Common myeloid progenitor, CD34-positive (primary cell): Measurements from ENCODE around the gene CHRNB4.
"Not testable (repeated sequence)": the region's sequence is repeated elsewhere in the genome, so short reads cannot be mapped to it uniquely, and the experiment has no call there.

Experiments used
- CTCF ChIA-PET: fragments of 350-600 bp; sonication (Branson Sonifier 250); formaldehyde crosslinking; loops from one replicate; lab custom pipeline; 2021; ENCODE audit warnings: antibody characterized with exemption; lab: Charles Lee
- POLR2A ChIA-PET: fragments of 350-600 bp; sonication (Branson Sonifier 250); formaldehyde crosslinking; loops from one replicate; lab custom pipeline; 2021; ENCODE audit warnings: antibody characterized with exemption; lab: Charles Lee
- DNase-seq, 3 donors: peaks; one replicate each; pipeline versions ENCODE4 v3.0.0 to v3.0.0-alpha.2; 2013
- H3K27ac ChIP-seq, 2 experiments: 1 replicate in 1 of 2; 2 replicates in 1 of 2; pipeline ENCODE4 v1.7.0; 2013; ENCODE audit warnings: inconsistent platforms in 2 of 2, low read length in 2 of 2, mild to moderate bottlenecking in 2 of 2, low read depth in 1 of 2, moderate library complexity in 1 of 2; ENCODE audit not compliant: severe bottlenecking in 2 of 2, insufficient read depth in 1 of 2, poor library complexity in 1 of 2
- H3K27me3 ChIP-seq, 5 experiments: replicated peaks in 2 of 5; 1 replicate in 3 of 5; 2 replicates in 2 of 5; pipeline versions ENCODE4 v1.6.1 to v1.7.0; 2013; ENCODE audit warnings: low read length in 4 of 5, mild to moderate bottlenecking in 2 of 5, moderate library complexity in 2 of 5, inconsistent platforms in 1 of 5; ENCODE audit not compliant: insufficient read depth in 5 of 5, control insufficient read depth in 4 of 5
- H3K36me3 ChIP-seq, 4 experiments: 1 replicate in 2 of 4; 2 replicates in 2 of 4; pipeline versions ENCODE4 v1.6.1 to v1.7.0; 2013; ENCODE audit warnings: low read length in 3 of 4, control low read depth in 1 of 4, mild to moderate bottlenecking in 1 of 4; ENCODE audit not compliant: control insufficient read depth in 4 of 4, insufficient read depth in 4 of 4
- H3K4me1 ChIP-seq, 4 experiments: 1 replicate in 3 of 4; 2 replicates in 1 of 4; pipeline versions ENCODE4 v1.6.1 to v1.7.1; 2013; ENCODE audit warnings: low read length in 3 of 4, mild to moderate bottlenecking in 3 of 4, control low read depth in 1 of 4, inconsistent platforms in 1 of 4, moderate library complexity in 1 of 4; ENCODE audit not compliant: control insufficient read depth in 4 of 4, insufficient read depth in 4 of 4; ENCODE audit errors: control extremely low read depth in 1 of 4
- H3K4me3 ChIP-seq, 7 experiments: 1 replicate in 4 of 7; 2 replicates in 3 of 7; pipeline versions ENCODE4 v1.5.1 to v1.7.0; 2013; ENCODE audit warnings: mild to moderate bottlenecking in 7 of 7, low read length in 6 of 7, moderate library complexity in 6 of 7, inconsistent platforms in 2 of 7, low read depth in 2 of 7, control low read depth in 1 of 7; ENCODE audit not compliant: insufficient read depth in 4 of 7, control insufficient read depth in 1 of 7; ENCODE audit errors: extremely low read depth in 1 of 7
- H3K9me3 ChIP-seq, 5 experiments: 1 replicate in 4 of 5; 2 replicates in 1 of 5; pipeline versions ENCODE4 v1.6.1 to v1.7.1; 2013; ENCODE audit warnings: low read length in 4 of 5, mild to moderate bottlenecking in 2 of 5, inconsistent platforms in 1 of 5, low read depth in 1 of 5, moderate library complexity in 1 of 5; ENCODE audit not compliant: control insufficient read depth in 4 of 5, insufficient read depth in 2 of 5; ENCODE audit errors: control extremely low read depth in 1 of 5
- WGBS: methylation state at CpG from one replicate; pipeline ENCODE4 v1.1.5; 2013; ENCODE audit not compliant: insufficient coverage; 5-methylcytosine and 5-hydroxymethylcytosine counted together

The CHRNB4 gene

DNA sequence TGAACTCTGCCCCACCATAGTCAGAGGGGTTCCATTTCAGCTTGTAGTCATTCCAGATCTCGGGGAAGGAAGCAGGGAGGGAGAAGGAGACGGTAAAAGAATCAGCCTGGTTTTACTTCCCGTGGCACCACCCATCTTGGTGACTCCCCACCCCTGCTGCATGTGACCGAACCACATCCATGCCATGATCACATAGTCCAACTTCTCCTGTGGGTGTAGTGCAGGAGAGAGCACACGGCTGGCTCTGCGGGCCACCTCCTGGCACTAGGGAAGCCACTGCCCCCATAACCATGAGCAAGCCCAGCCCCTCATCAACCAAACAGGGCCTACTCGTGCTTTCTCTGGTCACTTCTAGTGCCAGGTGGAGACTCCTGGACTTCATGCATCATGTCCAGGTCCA is 23.9 kb downstream of the CHRNB4 start:
- Histone ChIP-seq H3K27ac (no peak overlapping the region), H3K9me3 (no peaks in the 10 kb centered on the region), H3K4me1 (peaks cover 0 to 17% (median 14%) of the 10 kb centered on the region in 4 experiments), H3K27me3 (peaks cover 2 to 36% (median 18%) of the 10 kb centered on the region in 5 experiments), H3K36me3 (no peaks in the 10 kb centered on the region), H3K4me3 (no peak overlapping the region)
- no peak for DNase-seq
- CTCF ChIA-PET, result interaction anchor here (1.4 to 1.5 kb wide), 2 partner anchors 47 to 92 kb away, joined by 3 to 4 read pairs; no protein-coding TSS in a partner anchor
- WGBS, result 87% methylated on average over 3 of the region's 7 CpGs
- POLR2A ChIA-PET, result no interaction called here

DNA sequence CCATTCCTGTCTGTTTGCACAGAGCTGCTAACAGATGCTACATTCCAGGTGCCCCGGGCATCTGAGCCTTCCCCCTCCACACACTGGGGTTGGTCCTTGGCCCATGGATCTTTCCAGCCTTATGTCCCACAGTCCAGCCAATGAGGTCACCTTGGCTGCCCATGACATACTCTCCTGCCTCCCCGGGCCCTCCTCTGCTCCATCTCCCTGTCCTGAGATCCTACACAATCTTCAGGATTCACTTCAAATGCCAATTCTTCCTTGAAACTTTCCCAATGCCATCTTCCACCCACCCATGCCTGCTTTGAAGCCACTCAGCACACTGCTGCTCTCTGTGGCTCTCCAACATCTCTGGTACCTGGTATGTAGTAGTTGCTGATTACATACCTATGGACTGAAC is 24.5 kb downstream of the CHRNB4 start:
- H3K4me3 ChIP-seq, result no peak overlapping the region
- no peak overlapping the region for H3K27ac ChIP-seq
- POLR2A ChIA-PET, result interaction anchor here (0.6 kb wide), 1 partner anchor 96 kb away, joined by 3 read pairs; no protein-coding TSS in a partner anchor
- H3K36me3 ChIP-seq, result no peaks in the 10 kb centered on the region
- peaks cover 0 to 17% (median 14%) of the 10 kb centered on the region in 4 experiments for H3K4me1 ChIP-seq
- peaks cover 0 to 30% (median 12%) of the 10 kb centered on the region in 5 experiments for H3K27me3 ChIP-seq
- no peaks in the 10 kb centered on the region for H3K9me3 ChIP-seq
- CTCF ChIA-PET, result interaction anchor here (1.0 to 2.7 kb wide), 5 partner anchors 12 to 134 kb away, joined by 3 to 7 read pairs (median 4); no protein-coding TSS in a partner anchor
- WGBS, result 96% methylated on average over 2 of the region's 2 CpGs
- DNase-seq, result no peak

DNA sequence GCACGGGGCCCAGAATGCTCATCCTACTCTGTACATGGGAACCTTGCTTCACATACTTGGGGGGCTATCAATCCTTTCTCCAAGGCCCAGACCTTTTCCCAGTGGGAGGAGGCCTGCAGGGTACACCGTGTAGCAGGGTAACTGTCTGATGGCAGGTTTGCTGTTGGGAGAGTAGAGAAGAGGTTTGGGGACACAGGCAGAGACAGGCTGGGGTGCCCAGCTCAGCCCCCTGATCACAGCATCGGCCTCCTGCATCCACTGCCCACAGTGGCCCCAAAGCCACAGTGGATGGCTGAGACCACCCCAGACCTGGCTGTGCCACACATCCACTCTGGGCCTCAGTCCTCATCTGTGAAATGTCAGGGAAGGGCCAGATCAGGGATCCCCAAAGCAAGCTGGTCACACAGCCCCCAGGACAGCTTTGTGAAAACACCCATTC is 25.8 kb downstream of the CHRNB4 start:
- no peaks in the 10 kb centered on the region for H3K36me3 ChIP-seq
- 100% methylated on average over 2 of the region's 3 CpGs for WGBS
- H3K27ac ChIP-seq, result no peak overlapping the region
- peaks cover 0 to 9% (median 5%) of the 10 kb centered on the region in 4 experiments for H3K4me1 ChIP-seq
- POLR2A ChIA-PET, result no interaction called here
- H3K9me3 ChIP-seq, result no peaks in the 10 kb centered on the region
- no peak overlapping the region for H3K4me3 ChIP-seq
- DNase-seq, result no peak
- CTCF ChIA-PET, result interaction anchor here (0.6 to 2.7 kb wide), 5 partner anchors 11 to 95 kb away, joined by 3 to 7 read pairs (median 3); no protein-coding TSS in a partner anchor
- peaks cover 0 to 17% (median 11%) of the 10 kb centered on the region in 5 experiments for H3K27me3 ChIP-seq

DNA sequence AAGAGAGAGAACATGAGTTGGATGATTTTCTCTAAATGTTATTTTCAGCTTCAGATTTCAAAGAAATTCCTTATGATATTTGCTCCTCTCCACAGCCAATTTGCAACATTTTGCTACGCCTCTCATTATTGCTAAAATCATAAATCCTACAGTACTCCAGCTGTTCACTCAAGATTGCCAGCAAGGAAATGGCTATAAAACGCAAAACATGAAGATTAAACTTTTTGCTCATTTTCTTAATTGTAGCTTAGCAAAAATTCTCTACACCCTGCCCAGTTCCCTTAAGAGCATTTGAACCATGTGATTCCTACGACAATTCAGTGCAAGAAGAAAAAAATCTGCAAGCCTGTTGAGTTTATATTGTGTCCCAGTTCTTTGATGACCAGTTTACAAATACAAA is 27.0 kb downstream of the CHRNB4 start:
- Histone ChIP-seq H3K4me1 (no peaks in the 10 kb centered on the region), H3K27me3 (peaks cover 0 to 6% (median 1%) of the 10 kb centered on the region in 5 experiments), H3K27ac (no peak overlapping the region), H3K4me3 (no peak overlapping the region), H3K36me3 (no peaks in the 10 kb centered on the region), H3K9me3 (no peaks in the 10 kb centered on the region)
- ChIA-PET CTCF (interaction anchor here (0.9 to 2.7 kb wide), 3 partner anchors 25 to 126 kb away, joined by 4 to 7 read pairs (median 4); no protein-coding TSS in a partner anchor), POLR2A (no interaction called here)
- no peak for DNase-seq
- 75% methylated on average over 3 of the region's 3 CpGs for WGBS

DNA sequence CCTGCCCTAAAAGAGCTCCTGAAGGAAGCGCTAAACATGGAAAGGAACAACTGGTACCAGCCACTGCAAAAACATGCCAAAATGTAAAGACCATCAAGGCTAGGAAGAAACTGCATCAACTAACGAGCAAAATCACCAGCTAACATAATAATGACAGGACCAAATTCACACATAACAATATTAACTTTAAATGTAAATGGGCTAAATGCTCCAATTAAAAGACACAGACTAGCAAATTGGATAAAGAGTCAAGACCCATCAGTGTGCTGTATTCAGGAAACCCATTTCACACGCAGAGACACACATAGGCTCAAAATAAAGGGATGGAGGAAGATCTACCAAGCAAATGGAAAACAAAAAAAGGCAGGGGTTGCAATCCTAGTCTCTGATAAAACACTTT is 31.5 kb downstream of the CHRNB4 start:
- H3K27me3 ChIP-seq, DNase-seq, H3K9me3 ChIP-seq, H3K4me1 ChIP-seq, POLR2A ChIA-PET, H3K4me3 ChIP-seq, CTCF ChIA-PET, H3K27ac ChIP-seq, H3K36me3 ChIP-seq: not testable (repeated sequence)
- WGBS, result no CpG with 5 or more reads among the region's 3 CpGs

DNA sequence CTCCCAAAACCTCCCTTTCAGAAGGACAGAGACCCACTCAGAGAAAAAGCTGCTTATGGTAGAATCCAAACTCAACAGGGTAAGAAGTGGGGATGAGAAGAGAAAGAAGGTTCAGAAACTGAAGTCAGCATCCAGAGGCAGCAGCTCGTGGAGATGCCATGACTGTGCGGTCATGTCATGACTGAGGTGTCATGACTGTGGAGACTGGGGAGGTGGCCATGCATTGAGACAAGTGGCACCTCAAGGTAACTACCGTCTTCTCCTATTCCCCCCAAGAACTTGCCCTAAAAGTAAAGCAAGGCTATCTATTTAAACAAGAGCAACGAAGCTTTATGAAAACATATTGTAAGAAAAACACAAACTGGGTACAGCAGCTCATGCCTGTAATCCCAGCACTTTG is 35.3 kb downstream of the CHRNB4 start:
- CTCF ChIA-PET, result no interaction called here
- 89% methylated on average over 2 of the region's 4 CpGs for WGBS

DNA sequence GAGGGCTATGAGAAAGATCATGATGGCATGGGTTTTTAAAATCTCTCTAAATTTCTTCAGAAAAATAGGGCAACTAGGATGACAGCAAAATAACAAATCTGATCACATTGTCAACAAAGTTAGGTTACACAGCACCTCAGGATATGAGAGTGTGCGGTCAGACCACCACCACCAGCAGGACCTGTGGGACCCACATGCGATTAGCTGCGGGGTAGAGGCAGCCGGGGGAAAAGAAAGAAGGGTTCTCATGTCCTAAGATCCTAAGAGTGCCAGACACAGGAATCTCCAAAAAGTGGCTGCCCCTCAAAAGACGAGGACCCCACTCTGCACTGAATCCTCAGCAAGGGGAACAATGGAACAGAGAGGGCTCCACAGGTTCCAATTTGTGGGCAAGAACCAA is 35.8 kb downstream of the CHRNB4 start:
- Histone ChIP-seq H3K4me1 (no peaks in the 10 kb centered on the region), H3K27me3 (peaks cover 0 to 12% (median 4%) of the 10 kb centered on the region in 5 experiments), H3K27ac (no peak overlapping the region), H3K9me3 (no peaks in the 10 kb centered on the region), H3K36me3 (no peaks in the 10 kb centered on the region), H3K4me3 (no peak overlapping the region)
- CTCF ChIA-PET, result no interaction called here
- DNase-seq, result no peak
- POLR2A ChIA-PET, result no interaction called here
- 88% methylated on average over 5 of the region's 5 CpGs for WGBS

More for the DNA sequence above, 35.3 kb downstream of the CHRNB4 start:
- Histone ChIP-seq H3K27me3 (peaks cover 0 to 12% (median 4%) of the 10 kb centered on the region in 5 experiments), H3K4me3 (no peak overlapping the region), H3K36me3 (no peaks in the 10 kb centered on the region), H3K4me1 (no peaks in the 10 kb centered on the region), H3K9me3 (no peaks in the 10 kb centered on the region), H3K27ac (no peak overlapping the region)
- POLR2A ChIA-PET, result no interaction called here
- no peak for DNase-seq
